HL-60 (cell line): ENCODE data around the gene OXSR1.

Experiments used
- DNase-seq, 2 experiments: peaks; one replicate each; pipeline ENCODE4 v3.0.0-alpha.2; 2010 to 2020; ENCODE audit warnings: low read depth in 1 of 2, low spot score in 1 of 2
- H3K27ac ChIP-seq: fragments of 250-450 bp; sonication (Bioruptor Pico); replicated peaks from 2 replicates; pipeline ENCODE4 v1.5.1; 2020; ENCODE audit warnings: mild to moderate bottlenecking, moderate library complexity
- H3K27me3 ChIP-seq: fragments of 250-450 bp; sonication (Bioruptor Pico); 2 replicates; pipeline ENCODE4 v1.5.1; 2021; ENCODE audit warnings: mild to moderate bottlenecking, moderate library complexity; ENCODE audit not compliant: insufficient read depth, poor library complexity, severe bottlenecking
- H3K4me3 ChIP-seq: replicated peaks from 2 replicates; pipeline ENCODE4 v1.5.1; 2011; ENCODE audit warnings: mild to moderate bottlenecking, control low read depth, low read length; ENCODE audit not compliant: insufficient read depth
- GABPA ChIP-seq: IDR thresholded peaks from 2 replicates; pipeline ENCODE4 v1.6.1; 2012; ENCODE audit warnings: low read depth
- POLR2AphosphoS5 ChIP-seq: IDR thresholded peaks from 2 replicates; pipeline ENCODE4 v1.6.1; 2012; ENCODE audit warnings: low read depth
- SPI1 ChIP-seq: IDR thresholded peaks from 2 replicates; pipeline ENCODE4 v1.6.1; 2012; ENCODE audit warnings: low read depth, mild to moderate bottlenecking, borderline replicate concordance
- TF ChIP-seq, protein P1 (sequence below): IDR thresholded peaks from 2 replicates; pipeline ENCODE4 v1.6.1; 2012; ENCODE audit warnings: low read depth; ENCODE audit not compliant: insufficient replicate concordance
- TF ChIP-seq, protein P2 (sequence below): IDR thresholded peaks from one replicate; pipeline ENCODE4 v1.5.1; 2011; ENCODE audit warnings: low read length, control low read depth, inconsistent platforms; ENCODE audit not compliant: insufficient read depth

Gene OXSR1

DNA sequence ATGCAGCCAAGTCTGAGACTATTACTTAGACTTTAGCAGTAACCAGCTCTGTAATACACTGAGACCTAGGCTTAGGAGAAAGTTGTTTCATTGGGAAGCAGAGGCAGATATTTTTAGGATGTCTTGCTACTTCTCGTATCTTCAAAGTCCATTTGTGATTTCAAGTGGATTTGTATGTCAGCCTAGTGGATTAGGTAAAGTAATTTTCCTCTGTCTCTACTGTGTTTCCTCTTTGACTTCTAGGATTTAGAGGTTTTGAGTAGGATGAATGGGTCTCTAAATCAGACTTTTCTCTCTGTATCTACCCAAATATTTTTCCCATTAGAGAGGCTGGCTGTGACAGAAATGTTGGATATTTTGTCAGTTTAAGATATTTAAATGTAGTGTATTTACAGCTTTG, 46.8 kb downstream of the OXSR1 start:
- Histone ChIP-seq H3K27me3 (no peaks in the 10 kb centered on the region), H3K27ac (no peak overlapping the region), H3K4me3 (no peak overlapping the region)
- DNase-seq = no peak
- no peak for TF ChIP-seq GABPA
- TF ChIP-seq SPI1 = no peak
- no peak for TF ChIP-seq POLR2AphosphoS5
- TF ChIP-seq, protein P1, sequence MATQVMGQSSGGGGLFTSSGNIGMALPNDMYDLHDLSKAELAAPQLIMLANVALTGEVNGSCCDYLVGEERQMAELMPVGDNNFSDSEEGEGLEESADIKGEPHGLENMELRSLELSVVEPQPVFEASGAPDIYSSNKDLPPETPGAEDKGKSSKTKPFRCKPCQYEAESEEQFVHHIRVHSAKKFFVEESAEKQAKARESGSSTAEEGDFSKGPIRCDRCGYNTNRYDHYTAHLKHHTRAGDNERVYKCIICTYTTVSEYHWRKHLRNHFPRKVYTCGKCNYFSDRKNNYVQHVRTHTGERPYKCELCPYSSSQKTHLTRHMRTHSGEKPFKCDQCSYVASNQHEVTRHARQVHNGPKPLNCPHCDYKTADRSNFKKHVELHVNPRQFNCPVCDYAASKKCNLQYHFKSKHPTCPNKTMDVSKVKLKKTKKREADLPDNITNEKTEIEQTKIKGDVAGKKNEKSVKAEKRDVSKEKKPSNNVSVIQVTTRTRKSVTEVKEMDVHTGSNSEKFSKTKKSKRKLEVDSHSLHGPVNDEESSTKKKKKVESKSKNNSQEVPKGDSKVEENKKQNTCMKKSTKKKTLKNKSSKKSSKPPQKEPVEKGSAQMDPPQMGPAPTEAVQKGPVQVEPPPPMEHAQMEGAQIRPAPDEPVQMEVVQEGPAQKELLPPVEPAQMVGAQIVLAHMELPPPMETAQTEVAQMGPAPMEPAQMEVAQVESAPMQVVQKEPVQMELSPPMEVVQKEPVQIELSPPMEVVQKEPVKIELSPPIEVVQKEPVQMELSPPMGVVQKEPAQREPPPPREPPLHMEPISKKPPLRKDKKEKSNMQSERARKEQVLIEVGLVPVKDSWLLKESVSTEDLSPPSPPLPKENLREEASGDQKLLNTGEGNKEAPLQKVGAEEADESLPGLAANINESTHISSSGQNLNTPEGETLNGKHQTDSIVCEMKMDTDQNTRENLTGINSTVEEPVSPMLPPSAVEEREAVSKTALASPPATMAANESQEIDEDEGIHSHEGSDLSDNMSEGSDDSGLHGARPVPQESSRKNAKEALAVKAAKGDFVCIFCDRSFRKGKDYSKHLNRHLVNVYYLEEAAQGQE = no peak
- TF ChIP-seq, protein P2, sequence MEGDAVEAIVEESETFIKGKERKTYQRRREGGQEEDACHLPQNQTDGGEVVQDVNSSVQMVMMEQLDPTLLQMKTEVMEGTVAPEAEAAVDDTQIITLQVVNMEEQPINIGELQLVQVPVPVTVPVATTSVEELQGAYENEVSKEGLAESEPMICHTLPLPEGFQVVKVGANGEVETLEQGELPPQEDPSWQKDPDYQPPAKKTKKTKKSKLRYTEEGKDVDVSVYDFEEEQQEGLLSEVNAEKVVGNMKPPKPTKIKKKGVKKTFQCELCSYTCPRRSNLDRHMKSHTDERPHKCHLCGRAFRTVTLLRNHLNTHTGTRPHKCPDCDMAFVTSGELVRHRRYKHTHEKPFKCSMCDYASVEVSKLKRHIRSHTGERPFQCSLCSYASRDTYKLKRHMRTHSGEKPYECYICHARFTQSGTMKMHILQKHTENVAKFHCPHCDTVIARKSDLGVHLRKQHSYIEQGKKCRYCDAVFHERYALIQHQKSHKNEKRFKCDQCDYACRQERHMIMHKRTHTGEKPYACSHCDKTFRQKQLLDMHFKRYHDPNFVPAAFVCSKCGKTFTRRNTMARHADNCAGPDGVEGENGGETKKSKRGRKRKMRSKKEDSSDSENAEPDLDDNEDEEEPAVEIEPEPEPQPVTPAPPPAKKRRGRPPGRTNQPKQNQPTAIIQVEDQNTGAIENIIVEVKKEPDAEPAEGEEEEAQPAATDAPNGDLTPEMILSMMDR = no peak

DNA sequence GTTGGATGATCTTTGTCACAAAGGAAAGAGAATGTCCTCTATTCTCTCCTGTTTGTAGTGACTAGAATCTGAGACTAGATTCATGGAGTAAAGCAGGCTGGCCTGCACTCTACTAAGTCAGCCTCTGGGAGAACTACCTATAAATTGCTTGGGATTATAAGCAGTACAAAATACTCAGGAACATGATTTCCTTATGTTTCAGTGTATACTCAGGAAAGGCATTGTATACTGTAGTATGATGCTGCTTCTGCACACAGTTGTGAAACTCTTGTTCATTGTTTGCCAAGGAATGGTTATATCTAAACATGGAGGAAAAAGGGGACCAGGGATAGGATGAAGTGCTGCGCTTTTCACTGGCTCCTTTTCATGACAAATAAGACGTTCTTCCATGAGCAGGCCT, 49.2 kb downstream of the OXSR1 start:
- Histone ChIP-seq H3K27ac (no peak overlapping the region), H3K4me3 (no peak overlapping the region), H3K27me3 (no peaks in the 10 kb centered on the region)
- DNase-seq = no peak
- TF ChIP-seq, protein P2 = no peak
- TF ChIP-seq, protein P1 = no peak
- TF ChIP-seq GABPA (no peak), POLR2AphosphoS5 (no peak), SPI1 (no peak)

DNA sequence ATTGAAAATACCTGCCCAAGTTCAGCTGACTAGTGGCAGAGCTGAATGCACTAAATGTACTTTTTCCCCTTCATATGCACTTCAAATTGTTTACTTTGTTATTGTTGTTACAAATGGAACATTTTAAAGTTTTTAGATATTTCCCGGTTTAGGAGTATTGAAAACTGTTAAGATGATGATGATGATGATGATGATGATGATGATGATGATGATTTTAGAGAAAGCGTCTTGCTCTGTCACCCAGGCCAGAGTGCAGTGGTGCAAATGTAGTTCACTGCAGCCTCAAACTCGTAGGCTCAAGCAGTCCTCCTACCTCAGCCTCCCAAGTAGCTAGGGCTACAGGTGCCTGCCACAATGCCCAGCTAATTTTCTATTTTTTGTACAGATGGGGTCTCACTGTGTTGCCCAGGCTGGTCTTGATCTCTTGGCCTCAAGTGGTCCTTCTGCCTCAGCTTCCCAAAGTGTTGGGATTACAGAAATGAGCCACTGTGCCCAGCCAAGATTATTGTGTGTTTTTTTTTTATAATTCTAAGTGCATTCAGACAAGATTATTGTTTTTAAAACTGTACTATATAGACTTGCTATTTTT, 54.4 kb downstream of the OXSR1 start:
- TF ChIP-seq, protein P1 = no peak
- TF ChIP-seq, protein P2 = no peak
- TF ChIP-seq POLR2AphosphoS5 (no peak), SPI1 (no peak), GABPA (no peak)
- no peak for DNase-seq

More for the DNA sequence above, 54.4 kb downstream of the OXSR1 start:
- H3K27me3 ChIP-seq = no peaks in the 10 kb centered on the region
- no peak overlapping the region for H3K27ac ChIP-seq
- H3K4me3 ChIP-seq = no peak overlapping the region
